CD14-positive monocyte (primary cell): ENCODE data around the gene NPAS2. TPM values are rescaled to one million over a fixed set of nuclear protein-coding genes. Genes with fewer than 3 reads are reported as not detected.

Experiments
- DNase-seq, 3 donors: peaks; one replicate each; pipeline ENCODE4 v3.0.0-alpha.2; 2011 to 2022
- H2AFZ ChIP-seq: 2 replicates; pipeline ENCODE4 v1.6.0; 2012; ENCODE audit warnings: mild to moderate bottlenecking, low read depth, low read length, inconsistent platforms; ENCODE audit not compliant: insufficient read depth, poor library complexity, severe bottlenecking
- H3K27ac ChIP-seq, 2 donors: 1 replicate in 1 of 2; 2 replicates in 1 of 2; pipeline ENCODE4 v1.5.1; 2012 to 2013; ENCODE audit warnings: low read length in 2 of 2, control low read depth in 1 of 2, inconsistent platforms in 1 of 2, low read depth in 1 of 2, mild to moderate bottlenecking in 1 of 2
- H3K27me3 ChIP-seq, 2 donors: one replicate each; pipeline versions ENCODE4 v1.6.0 to v1.6.1; 2011 to 2013; ENCODE audit warnings: low read length in 2 of 2; ENCODE audit not compliant: control insufficient read depth in 2 of 2, insufficient read depth in 2 of 2
- H3K36me3 ChIP-seq, 2 donors: replicated peaks in 1 of 2; 1 replicate in 1 of 2; 2 replicates in 1 of 2; pipeline versions ENCODE4 v1.5.1 to v1.6.1; 2012 to 2013; ENCODE audit warnings: low read length in 2 of 2, control low read depth in 1 of 2, inconsistent platforms in 1 of 2, mild to moderate bottlenecking in 1 of 2; ENCODE audit not compliant: insufficient read depth in 2 of 2, control insufficient read depth in 1 of 2
- H3K4me1 ChIP-seq, 2 donors: 1 replicate in 1 of 2; 2 replicates in 1 of 2; pipeline versions ENCODE4 v1.5.1 to v1.6.1; 2012 to 2013; ENCODE audit warnings: low read length in 2 of 2, control low read depth in 1 of 2, inconsistent platforms in 1 of 2, mild to moderate bottlenecking in 1 of 2, moderate library complexity in 1 of 2; ENCODE audit not compliant: insufficient read depth in 2 of 2, control insufficient read depth in 1 of 2
- H3K4me2 ChIP-seq: replicated peaks from 2 replicates; pipeline ENCODE3; 2012; ENCODE audit warnings: low read length, moderate library complexity, mild to moderate bottlenecking; ENCODE audit not compliant: poor library complexity, severe bottlenecking; ENCODE audit errors: extremely low read depth
- H3K4me3 ChIP-seq, 3 experiments: fragments of 200-600 bp in 1 of 3; sonication (generic) in 1 of 3; replicated peaks in 1 of 3; 1 replicate in 2 of 3; 2 replicates in 1 of 3; pipeline ENCODE4 v1.5.1; 2011 to 2013; ENCODE audit warnings: low read length in 3 of 3, mild to moderate bottlenecking in 3 of 3, control low read depth in 2 of 3, low read depth in 2 of 3, inconsistent platforms in 1 of 3, moderate library complexity in 1 of 3
- H3K79me2 ChIP-seq: 2 replicates; pipeline ENCODE4 v1.6.0; 2012; ENCODE audit warnings: mild to moderate bottlenecking, control low read depth, inconsistent platforms, low read length, moderate library complexity; ENCODE audit not compliant: insufficient read depth
- H3K9ac ChIP-seq: 2 replicates; pipeline ENCODE4 v1.6.0; 2017; ENCODE audit warnings: low read length, mild to moderate bottlenecking; ENCODE audit not compliant: insufficient read depth, poor library complexity, severe bottlenecking
- H3K9me3 ChIP-seq, 2 donors: replicated peaks in 1 of 2; 1 replicate in 1 of 2; 2 replicates in 1 of 2; pipeline versions ENCODE4 v1.5.1 to v1.6.1; 2012 to 2013; ENCODE audit warnings: low read length in 2 of 2, control low read depth in 1 of 2; ENCODE audit not compliant: control insufficient read depth in 1 of 2, insufficient read depth in 1 of 2
- H4K20me1 ChIP-seq: 2 replicates; pipeline ENCODE4 v1.6.0; 2012; ENCODE audit warnings: mild to moderate bottlenecking, low read length, control low read depth, moderate library complexity; ENCODE audit not compliant: insufficient read depth
- H3K27ac Mint-ChIP-seq, 7 donors: one replicate each; pipeline ENCODE4 v1.8.0; 2020; ENCODE audit warnings: mild to moderate bottlenecking in 7 of 7, mixed read lengths in 7 of 7, moderate library complexity in 6 of 7, inconsistent platforms in 2 of 7
- H3K27me3 Mint-ChIP-seq, 3 donors: one replicate each; pipeline ENCODE4 v1.8.0; 2021 to 2022; ENCODE audit warnings: low read depth in 3 of 3, mild to moderate bottlenecking in 3 of 3, mixed read lengths in 3 of 3, moderate library complexity in 3 of 3, inconsistent platforms in 1 of 3
- H3K36me3 Mint-ChIP-seq, 2 donors: one replicate each; pipeline ENCODE4 v1.8.0; 2020; ENCODE audit warnings: mixed read lengths in 2 of 2, inconsistent platforms in 1 of 2, mild to moderate bottlenecking in 1 of 2
- H3K4me1 Mint-ChIP-seq: one replicate; pipeline ENCODE4 v1.8.0; 2020; ENCODE audit warnings: mild to moderate bottlenecking, mixed read lengths
- H3K4me3 Mint-ChIP-seq, 2 donors: one replicate each; pipeline ENCODE4 v1.8.0; 2020; ENCODE audit warnings: mild to moderate bottlenecking in 2 of 2, mixed read lengths in 2 of 2, moderate library complexity in 1 of 2
- H3K9me3 Mint-ChIP-seq, 7 donors: one replicate each; pipeline ENCODE4 v1.8.0; 2020 to 2022; ENCODE audit warnings: mixed read lengths in 7 of 7, mild to moderate bottlenecking in 6 of 7, moderate library complexity in 6 of 7, inconsistent platforms in 2 of 7
- CTCF ChIP-seq: fragments of 200-600 bp; IDR thresholded peaks from one replicate; pipeline ENCODE4 v1.8.0; 2022; ENCODE audit warnings: antibody characterized with exemption, mild to moderate bottlenecking
- WGBS: methylation state at CpG from one replicate; pipeline ENCODE4 v1.1.5; 2013; ENCODE audit warnings: missing lambda C conversion rate; ENCODE audit not compliant: insufficient coverage; 5-methylcytosine and 5-hydroxymethylcytosine counted together
- intact Hi-C, 2 donors: fragments of 100-400 bp; cut with micrococcal nuclease; formaldehyde crosslinking; loops; one replicate each; pipeline versions ENCODE4 v1.15.0 to v1.15.1; 2023
- polyA plus RNA-seq, 3 donors: library from polyadenylated mRNA; depleted of rRNA in 1 of 3; unstranded in 2 of 3; stranded (reverse) in 1 of 3; fragments of 300-500 nt in 2 of 3; fragments of >200 nt in 1 of 3; fragmentation: Illumina TruSeq in 2 of 3; gene quantifications; 1 replicate in 2 of 3; 2 replicates in 1 of 3; pipeline ENCODE4 v1.2.3, GENCODE V29; 2012 to 2021

NPAS2 gene
- polyA plus RNA-seq, 3 donors = not detected

DNA sequence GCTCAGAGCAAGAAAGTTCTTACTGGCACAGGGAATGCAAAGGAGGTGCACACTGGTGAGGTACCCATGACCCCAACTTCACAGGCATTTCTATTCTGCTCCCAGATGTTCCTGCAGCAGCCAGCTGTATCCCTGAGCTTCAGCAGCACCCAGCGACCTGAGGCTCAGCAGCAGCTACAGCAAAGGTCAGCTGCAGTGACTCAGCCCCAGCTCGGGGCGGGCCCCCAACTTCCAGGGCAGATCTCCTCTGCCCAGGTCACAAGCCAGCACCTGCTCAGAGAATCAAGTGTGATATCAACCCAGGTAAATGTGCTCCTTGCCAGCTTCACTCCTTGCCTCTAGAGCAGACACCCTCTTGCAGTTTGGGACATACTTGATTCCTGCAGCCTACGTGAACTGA, 168.0 kb downstream of the NPAS2 start:
- Histone ChIP-seq H3K9ac (no peak overlapping the region), H3K79me2 (no peaks in the 10 kb centered on the region), H2AFZ (no peak overlapping the region), H3K4me1 (peaks cover 0 to 5% of the 10 kb centered on the region in 2 donors), H3K27me3 (no peaks in the 10 kb centered on the region), H3K4me3 (no peak overlapping the region), H3K36me3 (no peaks in the 10 kb centered on the region), H4K20me1 (no peaks in the 10 kb centered on the region), H3K27ac (no peak overlapping the region), H3K4me2 (no peak overlapping the region), H3K9me3 (no peaks in the 10 kb centered on the region)
- Mint-ChIP-seq H3K27me3 (peaks cover 0 to 3% (median 1%) of the 10 kb centered on the region in 3 donors), H3K9me3 (peaks cover 0 to 3% (median 0%) of the 10 kb centered on the region in 7 donors), H3K36me3 (no peaks in the 10 kb centered on the region), H3K27ac (no peak overlapping the region), H3K4me1 (peaks cover 7% of the 10 kb centered on the region), H3K4me3 (no peak overlapping the region)
- intact Hi-C loops = loop anchor here (10.0 kb wide), 2 partner anchors 373 to 1433 kb away; no protein-coding TSS in a partner anchor
- WGBS = 79% methylated on average over 4 of the region's 4 CpGs
- DNase-seq = no peak
- no peak for TF ChIP-seq CTCF

GRCh38 chr2:100988630-100989417, 168.9 kb downstream of the NPAS2 start:
- WGBS = 85% methylated on average over 2 of the region's 8 CpGs
- Histone ChIP-seq H3K79me2 (no peaks in the 10 kb centered on the region), H4K20me1 (no peaks in the 10 kb centered on the region), H3K4me1 (peaks cover 0 to 5% of the 10 kb centered on the region in 2 donors), H3K27ac (no peak overlapping the region), H3K27me3 (no peaks in the 10 kb centered on the region), H3K4me2 (no peak overlapping the region), H3K36me3 (no peaks in the 10 kb centered on the region), H3K9me3 (no peaks in the 10 kb centered on the region), H2AFZ (no peak overlapping the region), H3K9ac (no peak overlapping the region), H3K4me3 (no peak overlapping the region)
- Mint-ChIP-seq H3K4me1 (peaks cover 7% of the 10 kb centered on the region), H3K9me3 (peaks cover 0 to 3% (median 0%) of the 10 kb centered on the region in 7 donors), H3K36me3 (no peaks in the 10 kb centered on the region), H3K27me3 (peaks cover 0 to 3% (median 1%) of the 10 kb centered on the region in 3 donors), H3K4me3 (no peak overlapping the region), H3K27ac (no peak overlapping the region)
- intact Hi-C loops = loop anchor here (10.0 kb wide), 2 partner anchors 374 to 1434 kb away; no protein-coding TSS in a partner anchor
- TF ChIP-seq CTCF = no peak
- DNase-seq = no peak
